KMS-11 (cell line): Measurements from ENCODE around the gene ADAM33.

Source experiments
- H2AFZ ChIP-seq: fragments of 200-600 bp; sonication (generic); 2 replicates; pipeline ENCODE4 v1.6.1; 2016; ENCODE audit warnings: antibody characterized with exemption, mixed run types, low read depth
- H3K27ac ChIP-seq: fragments of 200-600 bp; sonication (generic); 2 replicates; pipeline ENCODE4 v1.6.1; 2016; ENCODE audit warnings: mild to moderate bottlenecking, mixed run types
- H3K27me3 ChIP-seq: fragments of 200-600 bp; sonication (generic); 2 replicates; pipeline ENCODE4 v1.6.1; 2017; ENCODE audit warnings: mild to moderate bottlenecking, low read depth, mixed run types, moderate library complexity; ENCODE audit not compliant: insufficient read depth
- H3K36me3 ChIP-seq: fragments of 200-600 bp; sonication (generic); 2 replicates; pipeline ENCODE4 v1.6.1; 2017; ENCODE audit warnings: mild to moderate bottlenecking, mixed run types; ENCODE audit not compliant: insufficient read depth
- H3K4me1 ChIP-seq: fragments of 200-600 bp; sonication (generic); 2 replicates; pipeline ENCODE4 v1.6.1; 2016; ENCODE audit warnings: mild to moderate bottlenecking, low read depth, mixed run types; ENCODE audit not compliant: poor library complexity, severe bottlenecking
- H3K4me2 ChIP-seq: fragments of 200-600 bp; sonication (generic); 2 replicates; pipeline ENCODE4 v1.7.0; 2016; ENCODE audit warnings: mild to moderate bottlenecking, mixed run types
- H3K4me3 ChIP-seq: fragments of 200-600 bp; sonication (generic); IDR thresholded peaks from 2 replicates; pipeline ENCODE4 v1.6.1; 2017; ENCODE audit warnings: low read depth, low read length, mixed read lengths; ENCODE audit not compliant: insufficient read depth
- H3K79me2 ChIP-seq: fragments of 200-600 bp; sonication (generic); 2 replicates; pipeline ENCODE4 v1.6.1; 2016; ENCODE audit warnings: low read depth, mixed run types; ENCODE audit not compliant: insufficient read depth
- H3K9ac ChIP-seq: fragments of 200-600 bp; sonication (generic); 2 replicates; pipeline ENCODE4 v1.6.1; 2016; ENCODE audit warnings: mild to moderate bottlenecking, mixed run types
- H4K20me1 ChIP-seq: fragments of 200-600 bp; sonication (generic); 2 replicates; pipeline ENCODE4 v1.6.1; 2016; ENCODE audit warnings: mild to moderate bottlenecking, mixed run types; ENCODE audit not compliant: insufficient read depth
- TF ChIP-seq, protein P1 (sequence below): fragments of 200-600 bp; sonication (generic); conservative IDR thresholded peaks from 2 replicates; pipeline ENCODE4 v1.6.1; 2017; ENCODE audit warnings: low read depth, mild to moderate bottlenecking, antibody characterized with exemption, low read length, moderate library complexity, mixed read lengths

Gene ADAM33

DNA sequence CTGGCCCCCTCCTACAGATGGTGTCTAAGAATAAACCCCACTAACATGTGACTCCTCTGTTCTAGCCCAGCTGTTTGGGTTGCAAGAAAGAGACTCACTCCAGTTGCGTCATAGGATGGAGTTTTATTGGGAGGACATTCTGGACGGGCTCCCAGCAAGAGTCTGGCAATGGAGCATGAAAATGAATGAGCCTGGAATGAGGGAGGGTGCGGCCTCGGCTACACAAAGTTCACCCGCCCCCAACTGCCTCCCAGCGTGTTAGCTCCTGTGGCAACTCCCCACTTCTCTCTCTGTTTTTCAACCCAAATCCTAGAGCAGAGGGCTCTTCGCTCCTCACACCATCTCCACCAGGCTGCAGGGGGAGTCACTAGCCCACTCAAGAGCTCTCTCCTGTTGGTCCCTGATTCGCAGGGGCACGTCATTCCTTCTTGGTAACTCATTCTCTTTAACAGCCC is 5.1 kb upstream of the ADAM33 start:
- Histone ChIP-seq H3K36me3 (no peaks in the 10 kb centered on the region), H3K27ac (no peak overlapping the region), H3K4me2 (no peak overlapping the region), H3K4me3 (no peak overlapping the region), H2AFZ (no peak overlapping the region), H3K9ac (no peak overlapping the region), H4K20me1 (no peaks in the 10 kb centered on the region), H3K79me2 (no peaks in the 10 kb centered on the region), H3K27me3 (no peaks in the 10 kb centered on the region), H3K4me1 (no peaks in the 10 kb centered on the region)
- TF ChIP-seq, protein P1, sequence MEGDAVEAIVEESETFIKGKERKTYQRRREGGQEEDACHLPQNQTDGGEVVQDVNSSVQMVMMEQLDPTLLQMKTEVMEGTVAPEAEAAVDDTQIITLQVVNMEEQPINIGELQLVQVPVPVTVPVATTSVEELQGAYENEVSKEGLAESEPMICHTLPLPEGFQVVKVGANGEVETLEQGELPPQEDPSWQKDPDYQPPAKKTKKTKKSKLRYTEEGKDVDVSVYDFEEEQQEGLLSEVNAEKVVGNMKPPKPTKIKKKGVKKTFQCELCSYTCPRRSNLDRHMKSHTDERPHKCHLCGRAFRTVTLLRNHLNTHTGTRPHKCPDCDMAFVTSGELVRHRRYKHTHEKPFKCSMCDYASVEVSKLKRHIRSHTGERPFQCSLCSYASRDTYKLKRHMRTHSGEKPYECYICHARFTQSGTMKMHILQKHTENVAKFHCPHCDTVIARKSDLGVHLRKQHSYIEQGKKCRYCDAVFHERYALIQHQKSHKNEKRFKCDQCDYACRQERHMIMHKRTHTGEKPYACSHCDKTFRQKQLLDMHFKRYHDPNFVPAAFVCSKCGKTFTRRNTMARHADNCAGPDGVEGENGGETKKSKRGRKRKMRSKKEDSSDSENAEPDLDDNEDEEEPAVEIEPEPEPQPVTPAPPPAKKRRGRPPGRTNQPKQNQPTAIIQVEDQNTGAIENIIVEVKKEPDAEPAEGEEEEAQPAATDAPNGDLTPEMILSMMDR: no peak

DNA sequence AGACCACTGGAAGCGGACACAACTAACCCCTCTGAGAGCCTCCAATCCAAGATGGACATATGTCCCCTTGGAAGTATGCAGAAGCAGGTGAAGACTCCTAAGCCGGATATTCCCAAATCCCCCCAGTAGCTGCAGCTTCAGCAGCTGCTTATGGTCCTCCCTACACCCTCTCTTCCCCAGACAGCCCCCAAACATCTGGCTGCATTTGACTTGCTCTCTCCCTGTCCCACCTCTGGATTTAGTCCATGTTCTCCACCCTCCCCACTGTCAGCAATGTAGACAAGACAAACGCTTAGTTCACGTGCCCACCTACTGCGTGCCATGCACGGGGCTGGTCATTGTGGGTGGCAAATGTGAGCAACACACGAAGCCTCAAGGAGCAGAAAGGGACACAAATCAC is 4.6 kb upstream of the ADAM33 start:
- TF ChIP-seq, protein P1: no peak
- Histone ChIP-seq H3K36me3 (no peaks in the 10 kb centered on the region), H3K9ac (no peak overlapping the region), H4K20me1 (no peaks in the 10 kb centered on the region), H3K4me2 (no peak overlapping the region), H3K27me3 (no peaks in the 10 kb centered on the region), H3K4me1 (no peaks in the 10 kb centered on the region), H2AFZ (no peak overlapping the region), H3K27ac (no peak overlapping the region), H3K79me2 (no peaks in the 10 kb centered on the region), H3K4me3 (no peak overlapping the region)

DNA sequence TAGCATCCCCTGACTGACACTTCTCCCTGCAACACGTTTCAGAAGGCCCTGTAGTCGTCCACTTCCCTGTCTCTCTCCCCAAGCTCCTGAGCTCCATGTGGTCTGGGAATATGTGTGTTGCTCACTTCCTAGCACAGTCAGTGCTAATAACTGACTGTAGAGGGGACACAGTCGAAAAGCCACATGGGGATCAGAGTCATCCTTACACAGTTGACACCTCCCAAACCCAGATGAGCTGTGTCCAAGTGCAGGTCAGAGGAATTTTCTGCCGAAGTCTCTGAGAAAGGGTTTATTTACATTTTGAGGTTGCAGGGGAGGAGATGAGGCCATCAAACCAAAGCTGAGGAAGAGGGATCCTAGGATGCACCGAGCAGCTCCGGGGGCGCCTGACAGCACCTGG is 3.5 kb upstream of the ADAM33 start:
- no peaks in the 10 kb centered on the region for H3K27me3 ChIP-seq
- no peak overlapping the region for H3K9ac ChIP-seq
- H3K27ac ChIP-seq: no peak overlapping the region
- no peak overlapping the region for H3K4me3 ChIP-seq
- H3K4me2 ChIP-seq: no peak overlapping the region
- H4K20me1 ChIP-seq: no peaks in the 10 kb centered on the region
- no peak overlapping the region for H2AFZ ChIP-seq
- H3K4me1 ChIP-seq: no peaks in the 10 kb centered on the region
- TF ChIP-seq, protein P1: no peak
- no peaks in the 10 kb centered on the region for H3K36me3 ChIP-seq
- no peaks in the 10 kb centered on the region for H3K79me2 ChIP-seq

DNA sequence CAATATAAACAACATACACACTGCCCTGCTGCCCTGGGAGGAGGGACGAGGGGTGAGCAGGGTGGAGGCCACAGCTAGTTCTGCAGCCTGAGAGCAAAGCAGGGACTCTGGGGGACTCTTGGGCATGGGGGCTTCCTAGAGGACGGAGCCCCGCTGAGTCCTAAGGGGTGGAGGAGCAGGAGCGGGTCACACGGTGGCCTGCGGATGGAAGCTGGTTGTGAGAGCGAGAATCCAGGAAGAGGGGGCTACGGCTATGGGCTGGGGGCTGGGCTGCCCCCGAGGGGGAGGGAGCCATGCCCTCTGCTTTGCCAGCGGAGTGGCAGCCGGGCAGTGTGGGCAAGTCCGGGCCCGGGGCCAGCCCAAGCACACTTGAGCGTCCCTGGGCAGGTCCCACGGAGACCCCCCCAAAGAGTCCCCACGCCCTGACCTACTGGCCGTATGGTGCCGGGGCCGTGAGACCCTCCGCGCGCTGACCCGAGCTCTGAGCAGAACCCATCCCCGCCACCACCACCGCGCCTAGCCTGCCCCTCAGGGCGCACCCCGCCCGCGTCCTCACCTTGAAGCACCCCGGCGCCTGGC is 369 bp downstream of the ADAM33 start:
- Histone ChIP-seq H3K4me3 (no peak overlapping the region), H3K4me1 (no peaks in the 10 kb centered on the region), H3K4me2 (no peak overlapping the region), H3K27me3 (peaks cover under 1% of the 10 kb centered on the region; the same call in 1 of the 2 replicates), H3K27ac (no peak overlapping the region), H3K36me3 (no peaks in the 10 kb centered on the region), H4K20me1 (no peaks in the 10 kb centered on the region), H2AFZ (no peak overlapping the region), H3K9ac (no peak overlapping the region), H3K79me2 (no peaks in the 10 kb centered on the region)
- TF ChIP-seq, protein P1: no peak
